Measurements from ENCODE around the gene MBD1. TPM values are rescaled to one million over a fixed set of nuclear protein-coding genes. Genes with fewer than 3 reads are reported as not detected.
A peak's percentile ranks its signal among the peaks of the same experiment; 100 is the strongest.

The MBD1 gene
- total RNA-seq, 1 donor from 2014 or later, result 74.4 TPM

DNA sequence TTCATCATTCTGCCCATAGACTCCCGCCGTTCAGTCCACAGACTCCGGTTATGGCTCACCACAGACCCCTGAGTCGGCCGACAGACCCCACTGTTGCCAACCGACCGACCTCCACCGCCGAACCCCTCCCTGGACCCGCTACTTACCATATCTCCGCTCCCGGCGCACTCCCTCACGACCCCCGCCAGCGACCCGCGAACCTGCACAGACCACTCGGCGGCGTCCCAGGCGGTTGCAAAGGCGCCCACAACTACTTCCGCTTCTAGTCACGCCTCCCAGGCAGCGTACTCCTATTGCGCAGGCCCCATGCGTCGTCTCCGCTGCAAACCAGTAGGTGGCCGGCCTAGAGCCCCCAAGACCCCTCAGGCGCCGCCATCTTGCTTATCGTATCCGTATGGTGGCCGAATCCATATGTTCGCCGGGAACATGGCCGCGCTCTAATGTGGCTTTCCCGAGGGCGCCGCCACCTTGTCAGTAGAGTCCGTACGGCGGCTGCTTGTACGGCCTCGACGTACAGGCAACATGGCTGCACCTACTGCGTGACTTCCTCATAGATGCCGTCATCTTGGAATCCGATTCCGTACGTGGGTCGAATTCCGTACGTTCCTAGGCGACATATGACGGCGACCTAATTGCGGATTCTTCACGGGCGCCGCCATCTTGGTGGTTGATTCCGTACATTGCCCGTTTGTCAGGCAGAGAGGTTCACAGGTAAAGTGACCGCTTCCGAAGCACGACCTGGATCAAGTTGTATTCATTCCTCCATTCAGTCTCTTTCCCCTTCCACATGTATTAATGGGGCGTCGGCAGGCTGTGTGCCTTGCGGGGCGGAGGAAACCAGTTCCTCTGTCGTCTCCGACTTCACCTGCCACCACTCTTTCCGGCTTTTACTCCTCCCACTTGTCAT is 6.4 kb upstream of the MBD1 start, which contains the start of gene CXXC1:
Gene CXXC1 (minus strand): TSS at position 252 of the 907 bp plus-strand sequence. CDS start 103 bp downstream, at position 149.
- Mint-ChIP-seq H3K4me1 (ENCODE audit: low read depth, unreplicated experiment) (peaks cover 5% of the 10 kb centered on the region), H3K27me3 (ENCODE audit: low read depth, unreplicated experiment) (no peaks in the 10 kb centered on the region), H3K4me3 (ENCODE audit: unreplicated experiment) (peak within 1 kb of the TSS; percentile 99), H3K36me3 (ENCODE audit: low read depth, unreplicated experiment) (peaks cover 17% of the 10 kb centered on the region), H3K27ac (ENCODE audit: unreplicated experiment) (peak within 1 kb of the TSS; percentile 89), H3K9me3 (ENCODE audit: unreplicated experiment) (no peaks in the 10 kb centered on the region)
- H3K36me3 ChIP-seq (ENCODE audit: insufficient read depth, low read length), result peaks cover 4% of the 10 kb centered on the region
- H3K9ac ChIP-seq (ENCODE audit: low read length), result peak within 1 kb of the TSS; percentile 89
- H3K4me3 ChIP-seq (ENCODE audit: insufficient read depth, low read depth, low read length), result peak within 1 kb of the TSS; percentile 93
- H2AFZ ChIP-seq (ENCODE audit: low read depth, low read length), result peak within 1 kb of the TSS; percentile 100
- H3K27me3 ChIP-seq (ENCODE audit: insufficient read depth, low read length), result no peaks in the 10 kb centered on the region
- peaks cover 25% of the 10 kb centered on the region for H3K79me2 ChIP-seq (ENCODE audit: insufficient read depth, low read length)
- peak within 1 kb of the TSS; percentile 99 for H3K4me2 ChIP-seq (ENCODE audit: low read length)
- TF ChIP-seq, protein P1, sequence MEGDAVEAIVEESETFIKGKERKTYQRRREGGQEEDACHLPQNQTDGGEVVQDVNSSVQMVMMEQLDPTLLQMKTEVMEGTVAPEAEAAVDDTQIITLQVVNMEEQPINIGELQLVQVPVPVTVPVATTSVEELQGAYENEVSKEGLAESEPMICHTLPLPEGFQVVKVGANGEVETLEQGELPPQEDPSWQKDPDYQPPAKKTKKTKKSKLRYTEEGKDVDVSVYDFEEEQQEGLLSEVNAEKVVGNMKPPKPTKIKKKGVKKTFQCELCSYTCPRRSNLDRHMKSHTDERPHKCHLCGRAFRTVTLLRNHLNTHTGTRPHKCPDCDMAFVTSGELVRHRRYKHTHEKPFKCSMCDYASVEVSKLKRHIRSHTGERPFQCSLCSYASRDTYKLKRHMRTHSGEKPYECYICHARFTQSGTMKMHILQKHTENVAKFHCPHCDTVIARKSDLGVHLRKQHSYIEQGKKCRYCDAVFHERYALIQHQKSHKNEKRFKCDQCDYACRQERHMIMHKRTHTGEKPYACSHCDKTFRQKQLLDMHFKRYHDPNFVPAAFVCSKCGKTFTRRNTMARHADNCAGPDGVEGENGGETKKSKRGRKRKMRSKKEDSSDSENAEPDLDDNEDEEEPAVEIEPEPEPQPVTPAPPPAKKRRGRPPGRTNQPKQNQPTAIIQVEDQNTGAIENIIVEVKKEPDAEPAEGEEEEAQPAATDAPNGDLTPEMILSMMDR (IDR thresholded peaks at IDR 0.05; ENCODE audit: insufficient read depth, low read depth, low read length), result peak; percentile 36
- TF ChIP-seq EZH2 (IDR thresholded peaks at IDR 0.05; ENCODE audit: insufficient read depth, low read length), result no peak
- H3K27ac ChIP-seq (ENCODE audit: low read depth, low read length), result peak within 1 kb of the TSS; percentile 77
- DNase-seq (ENCODE audit: low read depth), result peak; percentile 99
- FAIRE-seq, result peak; percentile 96
- H3K4me1 ChIP-seq (ENCODE audit: insufficient read depth, low read length), result peaks cover 13% of the 10 kb centered on the region
- H4K20me1 ChIP-seq (ENCODE audit: insufficient read depth, low read length), result no peaks in the 10 kb centered on the region
- no peaks in the 10 kb centered on the region for H3K9me3 ChIP-seq (ENCODE audit: insufficient read depth, low read depth, low read length)

DNA sequence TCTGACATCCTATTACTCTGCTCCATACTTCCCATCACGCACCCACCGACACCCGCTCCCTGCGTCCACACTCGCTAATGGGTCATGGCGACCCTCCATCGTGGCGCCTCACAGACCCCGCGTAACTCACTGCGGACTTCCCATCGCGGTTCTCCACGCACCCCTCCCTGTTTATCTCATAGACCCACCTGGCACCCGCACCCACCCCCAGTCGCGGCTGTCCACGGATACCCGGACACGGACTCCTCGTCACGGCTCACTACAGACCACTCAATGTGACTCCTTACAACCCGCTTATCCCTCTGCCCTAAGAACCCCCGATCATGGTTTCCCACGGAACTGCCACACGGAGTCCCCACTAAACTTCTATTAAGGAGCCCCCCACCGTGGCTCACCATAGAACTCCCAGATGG is 5.7 kb upstream of the MBD1 start:
- peak overlapping the region; percentile 100 for H2AFZ ChIP-seq (ENCODE audit: low read depth, low read length)
- peak overlapping the region; percentile 81 for H3K27ac Mint-ChIP-seq (ENCODE audit: unreplicated experiment)
- no peaks in the 10 kb centered on the region for H4K20me1 ChIP-seq (ENCODE audit: insufficient read depth, low read length)
- peak overlapping the region; percentile 99 for H3K4me2 ChIP-seq (ENCODE audit: low read length)
- H3K27me3 Mint-ChIP-seq (ENCODE audit: low read depth, unreplicated experiment), result no peaks in the 10 kb centered on the region
- H3K36me3 ChIP-seq (ENCODE audit: insufficient read depth, low read length), result peaks cover 4% of the 10 kb centered on the region
- H3K4me3 Mint-ChIP-seq (ENCODE audit: unreplicated experiment), result peak overlapping the region; percentile 99
- peaks cover 25% of the 10 kb centered on the region for H3K79me2 ChIP-seq (ENCODE audit: insufficient read depth, low read length)
- peaks cover 17% of the 10 kb centered on the region for H3K36me3 Mint-ChIP-seq (ENCODE audit: low read depth, unreplicated experiment)
- H3K4me3 ChIP-seq (ENCODE audit: insufficient read depth, low read depth, low read length), result peak overlapping the region; percentile 93
- peak overlapping the region; percentile 89 for H3K9ac ChIP-seq (ENCODE audit: low read length)
- FAIRE-seq (no peak), DNase-seq (ENCODE audit: low read depth) (no peak)
- peaks cover 16% of the 10 kb centered on the region for H3K4me1 ChIP-seq (ENCODE audit: insufficient read depth, low read length)
- no peaks in the 10 kb centered on the region for H3K9me3 Mint-ChIP-seq (ENCODE audit: unreplicated experiment)
- no peaks in the 10 kb centered on the region for H3K9me3 ChIP-seq (ENCODE audit: insufficient read depth, low read depth, low read length)
- no peaks in the 10 kb centered on the region for H3K27me3 ChIP-seq (ENCODE audit: insufficient read depth, low read length)
- peaks cover 5% of the 10 kb centered on the region for H3K4me1 Mint-ChIP-seq (ENCODE audit: low read depth, unreplicated experiment)
- H3K27ac ChIP-seq (ENCODE audit: low read depth, low read length), result peak overlapping the region; percentile 77
- TF ChIP-seq, protein P1 (IDR thresholded peaks at IDR 0.05; ENCODE audit: insufficient read depth, low read depth, low read length), result no peak
- TF ChIP-seq EZH2 (IDR thresholded peaks at IDR 0.05; ENCODE audit: insufficient read depth, low read length), result no peak
